Stimulated activated naive B cell treated with anti-CD40 and anti-IgM and Interleukin-4, amounts not matched to agents 10 μg/mL and 1 μg/mL and 100 μg/mL, for 72 hours (primary cell): ENCODE data around the gene GRK6.
A peak's percentile ranks its signal among the peaks of the same experiment; 100 is the strongest.
"Not testable (repeated sequence)": the region's sequence is repeated elsewhere in the genome, so short reads cannot be mapped to it uniquely, and the experiment has no call there.

Experiments
- ATAC-seq, 2 donors: fragments of 150-1000 bp; cut with Tn5 transposase; replicated peaks; 2 replicates each; pipeline ENCODE4 v1.10.0; 2021; ENCODE audit warnings: moderate library complexity in 1 of 2
- DNase-seq: peaks from one replicate; pipeline ENCODE4 v3.0.0; 2021
- H3K27ac Mint-ChIP-seq: one replicate; pipeline ENCODE4 v1.8.0; 2022; ENCODE audit warnings: mild to moderate bottlenecking, mixed read lengths
- H3K27me3 Mint-ChIP-seq, 2 donors: one replicate each; pipeline ENCODE4 v1.8.0; 2022; ENCODE audit warnings: mixed read lengths in 2 of 2
- H3K36me3 Mint-ChIP-seq, 2 donors: one replicate each; pipeline ENCODE4 v1.8.0; 2022; ENCODE audit warnings: mixed read lengths in 2 of 2, mild to moderate bottlenecking in 1 of 2
- H3K4me1 Mint-ChIP-seq, 2 donors: one replicate each; pipeline ENCODE4 v1.8.0; 2022; ENCODE audit warnings: mixed read lengths in 2 of 2, mild to moderate bottlenecking in 1 of 2
- H3K4me3 Mint-ChIP-seq, 2 donors: one replicate each; pipeline ENCODE4 v1.8.0; 2022; ENCODE audit warnings: mild to moderate bottlenecking in 2 of 2, mixed read lengths in 2 of 2, moderate library complexity in 1 of 2
- H3K9me3 Mint-ChIP-seq, 2 donors: one replicate each; pipeline ENCODE4 v1.8.0; 2022; ENCODE audit warnings: mixed read lengths in 2 of 2, mild to moderate bottlenecking in 1 of 2

The GRK6 gene

GRCh38 chr5:177405312-177405711, 21.2 kb upstream of the GRK6 start:
- no peak for ATAC-seq
- H3K36me3 Mint-ChIP-seq = no peaks in the 10 kb centered on the region
- DNase-seq = no peak
- H3K4me1 Mint-ChIP-seq = peaks cover 28 to 38% of the 10 kb centered on the region in 2 donors
- peak overlapping the region; percentile 82 to 84 for H3K4me3 Mint-ChIP-seq
- H3K27ac Mint-ChIP-seq = no peak overlapping the region
- H3K9me3 Mint-ChIP-seq = no peaks in the 10 kb centered on the region
- H3K27me3 Mint-ChIP-seq = peaks cover 18 to 28% of the 10 kb centered on the region in 2 donors

- H3K4me3 Mint-ChIP-seq = peak overlapping the region in 1 of 2 donors; percentile 82
- H3K36me3 Mint-ChIP-seq = no peaks in the 10 kb centered on the region
- peaks cover 28 to 38% of the 10 kb centered on the region in 2 donors for H3K4me1 Mint-ChIP-seq
- H3K9me3 Mint-ChIP-seq = no peaks in the 10 kb centered on the region
- H3K27me3 Mint-ChIP-seq = peaks cover 18 to 26% of the 10 kb centered on the region in 2 donors
- DNase-seq (peak; percentile 49), ATAC-seq (peak; percentile 62 to 66)
- peak overlapping the region; percentile 43 for H3K27ac Mint-ChIP-seq
These were observed 20.7 kb upstream of the GRK6 start for GRCh38 chr5:177405805-177406204.

GRCh38 chr5:177409043-177409801, 17.3 kb upstream of the GRK6 start, which contains the start of gene F12:
Gene F12, minus strand, starts transcription at chr5:177409564. Its CDS starts 37 bp downstream, at chr5:177409527.
- no peak within 1 kb of the TSS for H3K27ac Mint-ChIP-seq
- H3K4me1 Mint-ChIP-seq = peaks cover 22 to 29% of the 10 kb centered on the region in 2 donors

GRCh38 chr5:177410575-177410974, 15.9 kb upstream of the GRK6 start:
- Mint-ChIP-seq H3K27me3 (no peaks in the 10 kb centered on the region), H3K36me3 (no peaks in the 10 kb centered on the region), H3K9me3 (no peaks in the 10 kb centered on the region), H3K4me1 (peaks cover 10 to 15% of the 10 kb centered on the region in 2 donors), H3K4me3 (no peak overlapping the region), H3K27ac (no peak overlapping the region)
- ATAC-seq (no peak), DNase-seq (no peak)

More at GRCh38 chr5:177409043-177409801, 17.3 kb upstream of the GRK6 start, which contains the start of gene F12:
- Mint-ChIP-seq H3K27me3 (no peaks in the 10 kb centered on the region), H3K9me3 (no peaks in the 10 kb centered on the region), H3K4me3 (no peak within 1 kb of the TSS), H3K36me3 (no peaks in the 10 kb centered on the region)
- ATAC-seq (no peak), DNase-seq (no peak)

GRCh38 chr5:177412603-177413233, 13.8 kb upstream of the GRK6 start:
- H3K9me3 Mint-ChIP-seq = no peaks in the 10 kb centered on the region
- DNase-seq = no peak
- no peak overlapping the region for H3K4me3 Mint-ChIP-seq
- peaks cover 5 to 8% of the 10 kb centered on the region in 2 donors for H3K4me1 Mint-ChIP-seq
- peak in 1 of 2 donors; percentile 58 for ATAC-seq
- peak overlapping the region; percentile 47 for H3K27ac Mint-ChIP-seq
- no peaks in the 10 kb centered on the region for H3K27me3 Mint-ChIP-seq
- no peaks in the 10 kb centered on the region for H3K36me3 Mint-ChIP-seq

- H3K27ac Mint-ChIP-seq = no peak overlapping the region
- H3K9me3 Mint-ChIP-seq = no peaks in the 10 kb centered on the region
- no peak overlapping the region for H3K4me3 Mint-ChIP-seq
- DNase-seq = no peak
- no peak for ATAC-seq
- H3K4me1 Mint-ChIP-seq = peaks cover 5 to 8% of the 10 kb centered on the region in 2 donors
- no peaks in the 10 kb centered on the region for H3K27me3 Mint-ChIP-seq
- no peaks in the 10 kb centered on the region for H3K36me3 Mint-ChIP-seq
These were observed 12.0 kb upstream of the GRK6 start for GRCh38 chr5:177414481-177414880.

DNA sequence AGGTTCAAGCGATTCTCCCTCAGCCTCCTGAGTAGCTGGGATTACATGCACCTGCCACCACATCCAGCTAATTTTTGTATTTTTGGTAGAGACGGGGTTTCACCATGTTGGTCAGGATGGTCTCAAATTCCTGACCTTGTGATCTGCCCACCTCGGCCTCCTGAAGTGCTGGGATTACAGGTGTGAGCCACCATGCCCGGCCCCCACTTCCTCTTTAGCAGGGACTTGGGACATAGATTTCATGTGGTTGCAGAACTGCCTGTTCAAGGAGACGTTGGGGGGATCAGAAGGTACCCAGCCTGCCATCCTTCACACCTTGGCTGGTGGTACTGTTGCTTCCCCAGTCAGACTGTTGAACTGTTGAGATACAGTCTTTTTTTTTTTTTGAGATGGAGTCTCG, 9.4 kb upstream of the GRK6 start:
- not testable (repeated sequence) for H3K9me3 Mint-ChIP-seq, H3K4me3 Mint-ChIP-seq, H3K4me1 Mint-ChIP-seq, DNase-seq, H3K36me3 Mint-ChIP-seq, H3K27me3 Mint-ChIP-seq, ATAC-seq, H3K27ac Mint-ChIP-seq

DNA sequence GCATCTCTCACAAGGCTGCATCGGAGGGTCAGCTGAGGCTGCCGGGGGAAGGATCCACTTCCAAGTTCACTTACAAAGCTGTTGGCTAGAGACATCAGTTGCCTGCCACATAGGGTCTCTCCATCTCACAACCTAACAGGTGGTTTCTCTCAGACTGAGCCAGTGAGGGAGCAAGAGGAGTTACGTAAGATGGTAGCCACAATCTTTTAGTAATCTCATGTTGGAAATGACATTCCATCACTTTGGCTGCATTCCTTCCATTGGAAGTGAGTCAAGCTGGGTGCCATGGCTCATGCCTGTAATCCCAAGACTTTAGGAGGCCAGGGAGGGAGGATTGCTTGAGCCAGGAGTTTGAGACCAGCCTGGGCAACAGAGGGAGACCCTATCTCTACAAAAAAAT, 7.4 kb upstream of the GRK6 start:
- no peaks in the 10 kb centered on the region for H3K4me1 Mint-ChIP-seq
- no peak overlapping the region for H3K4me3 Mint-ChIP-seq
- no peaks in the 10 kb centered on the region for H3K27me3 Mint-ChIP-seq
- no peaks in the 10 kb centered on the region for H3K36me3 Mint-ChIP-seq
- ATAC-seq (no peak), DNase-seq (no peak)
- no peaks in the 10 kb centered on the region for H3K9me3 Mint-ChIP-seq
- H3K27ac Mint-ChIP-seq = no peak overlapping the region

- DNase-seq, H3K36me3 Mint-ChIP-seq, H3K4me3 Mint-ChIP-seq, H3K9me3 Mint-ChIP-seq, H3K27ac Mint-ChIP-seq, ATAC-seq, H3K4me1 Mint-ChIP-seq, H3K27me3 Mint-ChIP-seq: not testable (repeated sequence)
These were observed 6.0 kb upstream of the GRK6 start for GRCh38 chr5:177420472-177420871.

- ATAC-seq (no peak), DNase-seq (no peak)
- H3K9me3 Mint-ChIP-seq = no peaks in the 10 kb centered on the region
These were observed 5.2 kb upstream of the GRK6 start for GRCh38 chr5:177421062-177421798.

DNA sequence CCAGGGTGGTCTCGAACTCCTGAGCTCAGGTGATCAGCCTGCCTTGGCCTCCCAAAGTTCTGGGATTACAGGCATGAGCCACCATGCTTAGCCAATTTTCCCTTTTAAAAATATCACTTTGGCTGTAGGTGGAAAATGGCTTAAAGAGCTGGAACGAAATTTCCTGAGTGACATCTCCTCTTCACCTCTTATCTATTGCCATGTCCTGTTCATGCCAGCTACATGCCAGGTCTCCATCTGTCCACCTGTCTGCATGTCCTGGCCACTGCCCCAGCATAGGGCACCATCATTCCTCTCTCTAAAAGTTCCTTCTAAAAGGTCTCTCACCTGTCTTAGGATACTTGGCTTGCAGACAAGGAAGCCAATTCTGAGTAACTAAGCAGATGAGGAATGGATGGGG, 2.8 kb upstream of the GRK6 start:
- ATAC-seq = no peak
- H3K9me3 Mint-ChIP-seq = no peaks in the 10 kb centered on the region
- no peak overlapping the region for H3K27ac Mint-ChIP-seq
- H3K4me1 Mint-ChIP-seq = peaks cover 16 to 27% of the 10 kb centered on the region in 2 donors
- peaks cover 4 to 5% of the 10 kb centered on the region in 2 donors for H3K36me3 Mint-ChIP-seq
- DNase-seq = no peak
- H3K4me3 Mint-ChIP-seq = no peak overlapping the region
- no peaks in the 10 kb centered on the region for H3K27me3 Mint-ChIP-seq

More at GRCh38 chr5:177421062-177421798, 5.2 kb upstream of the GRK6 start:
- Mint-ChIP-seq H3K27me3 (no peaks in the 10 kb centered on the region), H3K27ac (no peak overlapping the region), H3K36me3 (no peaks in the 10 kb centered on the region), H3K4me3 (no peak overlapping the region), H3K4me1 (peaks cover 6 to 10% of the 10 kb centered on the region in 2 donors)

GRCh38 chr5:177425196-177425800, 1.2 kb upstream of the GRK6 start:
- DNase-seq (no peak), ATAC-seq (no peak)
- H3K27ac Mint-ChIP-seq = peak overlapping the region; percentile 92
- no peaks in the 10 kb centered on the region for H3K9me3 Mint-ChIP-seq
- H3K27me3 Mint-ChIP-seq = no peaks in the 10 kb centered on the region
- peak overlapping the region; percentile 78 to 81 for H3K4me3 Mint-ChIP-seq
- peaks cover 33 to 43% of the 10 kb centered on the region in 2 donors for H3K4me1 Mint-ChIP-seq
- peaks cover 12 to 19% of the 10 kb centered on the region in 2 donors for H3K36me3 Mint-ChIP-seq

- ATAC-seq (peak; percentile 86 to 87), DNase-seq (peak; percentile 100)
- H3K9me3 Mint-ChIP-seq = no peaks in the 10 kb centered on the region
- peaks cover 39 to 50% of the 10 kb centered on the region in 2 donors for H3K4me1 Mint-ChIP-seq
- H3K36me3 Mint-ChIP-seq = peaks cover 17 to 26% of the 10 kb centered on the region in 2 donors
- peak overlapping the region; percentile 92 for H3K27ac Mint-ChIP-seq
- peak overlapping the region; percentile 78 to 81 for H3K4me3 Mint-ChIP-seq
- no peaks in the 10 kb centered on the region for H3K27me3 Mint-ChIP-seq
These were observed 493 bp upstream of the GRK6 start for GRCh38 chr5:177425801-177426565.
